SK-N-SH (cell line): ENCODE measurements around the gene CEP295NL. TPM values are rescaled to one million over a fixed set of nuclear protein-coding genes. Genes with fewer than 3 reads are reported as not detected.

Experiments used
- CTCF ChIA-PET: fragments of 300-600, 350-600 bp; formaldehyde crosslinking; extraction: SDS; loops from one replicate; lab custom pipeline; 2021; lab: Yijun Ruan, JAX
- POLR2A ChIA-PET: fragments of 350-600 bp; sonication (Branson Sonifier 250); formaldehyde crosslinking; extraction: SDS; loops from one replicate; lab custom pipeline; 2020; ENCODE audit warnings: antibody characterized with exemption, inconsistent platforms; lab: Yijun Ruan, JAX
- DNase-seq: peaks from one replicate; pipeline ENCODE4 v3.0.0; 2012
- H2AFZ ChIP-seq: fragments of 200-600 bp; sonication (generic); 2 replicates; pipeline ENCODE4 v1.8.1; 2016; ENCODE audit warnings: antibody characterized with exemption, mild to moderate bottlenecking, low read depth
- H3F3A ChIP-seq: fragments of 200-600 bp; sonication (generic); replicated peaks from 2 replicates; pipeline ENCODE3; 2016; ENCODE audit warnings: antibody characterized with exemption, mild to moderate bottlenecking; ENCODE audit not compliant: insufficient read depth
- H3K27ac ChIP-seq, 2 experiments: fragments of 200-500 bp in 1 of 2; fragments of 200-600 bp in 1 of 2; sonication (Bioruptor generic) in 1 of 2; sonication (generic), shearing (Covaris generic) in 1 of 2; 2 replicates each; pipeline versions ENCODE4 v1.5.1 to v1.6.1; 2014 to 2016; ENCODE audit warnings: low read depth in 2 of 2, inconsistent platforms in 1 of 2, low read length in 1 of 2, mild to moderate bottlenecking in 1 of 2, mixed read lengths in 1 of 2
- H3K27me3 ChIP-seq: fragments of 200-600 bp; sonication (generic), shearing (Covaris generic); 2 replicates; pipeline ENCODE4 v1.6.1; 2016; ENCODE audit warnings: mixed run types; ENCODE audit not compliant: insufficient read depth
- H3K36me3 ChIP-seq, 2 experiments: fragments of 200-500 bp in 1 of 2; fragments of 200-600 bp in 1 of 2; sonication (Bioruptor generic) in 1 of 2; sonication (generic) in 1 of 2; replicated peaks in 1 of 2; 2 replicates each; pipeline versions ENCODE3 to v1.5.1; 2014 to 2016; ENCODE audit warnings: low read length in 1 of 2, mild to moderate bottlenecking in 1 of 2; ENCODE audit not compliant: insufficient read depth in 2 of 2, control insufficient read depth in 1 of 2
- H3K4me1 ChIP-seq, 2 experiments: fragments of 200-500 bp in 1 of 2; fragments of 200-600 bp in 1 of 2; sonication (Bioruptor generic) in 1 of 2; sonication (generic), shearing (Covaris generic) in 1 of 2; 2 replicates each; pipeline versions ENCODE4 v1.5.1 to v1.6.1; 2014 to 2016; ENCODE audit warnings: low read depth in 1 of 2, low read length in 1 of 2, mixed run types in 1 of 2; ENCODE audit not compliant: insufficient read depth in 2 of 2, control insufficient read depth in 1 of 2
- H3K4me2 ChIP-seq: fragments of 200-600 bp; sonication (generic), shearing (Covaris generic); 2 replicates; pipeline ENCODE4 v1.6.1; 2017; ENCODE audit warnings: mixed run types
- H3K4me3 ChIP-seq, 2 experiments: fragments of 200-500 bp in 1 of 2; fragments of 200-600 bp in 1 of 2; sonication (Bioruptor generic) in 1 of 2; sonication (generic), shearing (Covaris generic) in 1 of 2; 2 replicates each; pipeline versions ENCODE4 v1.5.1 to v1.8.1; 2014 to 2016; ENCODE audit warnings: low read depth in 2 of 2, inconsistent platforms in 1 of 2, low read length in 1 of 2, mild to moderate bottlenecking in 1 of 2, mixed read lengths in 1 of 2, moderate library complexity in 1 of 2
- H3K79me2 ChIP-seq: fragments of 200-600 bp; sonication (generic); 2 replicates; pipeline ENCODE4 v1.8.1; 2017; ENCODE audit warnings: mild to moderate bottlenecking; ENCODE audit not compliant: insufficient read depth
- H3K9ac ChIP-seq: fragments of 200-600 bp; sonication (generic); 2 replicates; pipeline ENCODE4 v1.6.1; 2017; ENCODE audit warnings: mixed run types
- H3K9me2 ChIP-seq: fragments of 200-600 bp; sonication (generic); 2 replicates; pipeline ENCODE4 v1.6.1; 2017; ENCODE audit warnings: mixed run types
- H3K9me3 ChIP-seq: fragments of 200-600 bp; sonication (generic); 2 replicates; pipeline ENCODE4 v1.6.1; 2017; ENCODE audit warnings: mixed run types, mild to moderate bottlenecking, moderate library complexity
- H4K20me1 ChIP-seq: fragments of 200-600 bp; sonication (generic); 2 replicates; pipeline ENCODE4 v1.6.1; 2017; ENCODE audit warnings: mild to moderate bottlenecking, mixed run types; ENCODE audit not compliant: insufficient read depth
- CHD2 ChIP-seq: fragments of 150-350 bp; IDR thresholded peaks from 2 replicates; pipeline ENCODE4 v1.6.1; 2018; ENCODE audit warnings: low read length; ENCODE audit not compliant: partially characterized antibody
- EZH2phosphoT487 ChIP-seq: fragments of 200-600 bp; sonication (generic); IDR thresholded peaks from 2 replicates; pipeline ENCODE4 v1.6.1; 2017; ENCODE audit warnings: low read depth, mixed run types, mild to moderate bottlenecking, antibody characterized with exemption, moderate library complexity, borderline replicate concordance
- FOXJ3 ChIP-seq: sonication (generic); formaldehyde crosslinking; IDR thresholded peaks from 2 replicates; pipeline ENCODE4 v1.5.1; 2020; ENCODE audit warnings: mild to moderate bottlenecking, missing genetic modification reagents
- GABPA ChIP-seq: IDR thresholded peaks from 2 replicates; pipeline ENCODE4 v1.4.0; 2012; ENCODE audit warnings: low read depth, mild to moderate bottlenecking
- JUND ChIP-seq: IDR thresholded peaks from 2 replicates; pipeline ENCODE4 v1.4.0; 2012
- MEF2A ChIP-seq: IDR thresholded peaks from 2 replicates; pipeline ENCODE4 v1.4.0; 2012; ENCODE audit warnings: low read depth, borderline replicate concordance
- NFIC ChIP-seq: IDR thresholded peaks from 2 replicates; pipeline ENCODE4 v1.4.0; 2012; ENCODE audit warnings: borderline replicate concordance
- POLR2AphosphoS5 ChIP-seq: IDR thresholded peaks from 2 replicates; pipeline ENCODE4 v1.6.1; 2012; ENCODE audit warnings: low read depth, low read length
- RAD21 ChIP-seq: IDR thresholded peaks from 2 replicates; pipeline ENCODE4 v1.6.1; 2012; ENCODE audit warnings: mild to moderate bottlenecking, low read length
- RCOR1 ChIP-seq: fragments of 150-350 bp; IDR thresholded peaks from 2 replicates; pipeline ENCODE4 v1.6.1; 2017; ENCODE audit warnings: antibody characterized with exemption, low read length
- RFX5 ChIP-seq: IDR thresholded peaks from 2 replicates; pipeline ENCODE4 v1.6.1; 2012; ENCODE audit warnings: mild to moderate bottlenecking, improper control_type of control experiment, low read length
- RXRA ChIP-seq: IDR thresholded peaks from 2 replicates; pipeline ENCODE4 v1.4.0; 2012; ENCODE audit warnings: low read depth, mild to moderate bottlenecking, borderline replicate concordance
- SIN3A ChIP-seq: IDR thresholded peaks from 2 replicates; pipeline ENCODE4 v1.6.1; 2012; ENCODE audit warnings: low read depth, mild to moderate bottlenecking, low read length, moderate library complexity, borderline replicate concordance
- SMC3 ChIP-seq: IDR thresholded peaks from 2 replicates; pipeline ENCODE4 v1.6.1; 2012; ENCODE audit warnings: low read depth, low read length, improper control_type of control experiment
- TEAD4 ChIP-seq: IDR thresholded peaks from 2 replicates; pipeline ENCODE4 v1.4.0; 2012; ENCODE audit warnings: mild to moderate bottlenecking, borderline replicate concordance; ENCODE audit not compliant: insufficient read depth
- YY1 ChIP-seq: IDR thresholded peaks from 2 replicates; pipeline ENCODE4 v1.4.0; 2012; ENCODE audit warnings: low read depth, mild to moderate bottlenecking
- WGBS: methylation state at CpG from one replicate; pipeline ENCODE4 v1.1.6; 2017; ENCODE audit warnings: low lambda C conversion rate; 5-methylcytosine and 5-hydroxymethylcytosine counted together
- polyA plus RNA-seq, 3 experiments: library from polyadenylated mRNA; depleted of rRNA; stranded (reverse); fragments of >200 nt; gene quantifications; 2 replicates each; pipeline ENCODE4 v1.2.3, GENCODE V29; 2012
- TF ChIP-seq, protein P1 (sequence below): IDR thresholded peaks from 2 replicates; pipeline ENCODE4 v1.6.1; 2012; ENCODE audit warnings: mild to moderate bottlenecking, low read depth, low read length, moderate library complexity
- TF ChIP-seq, protein P2 (sequence below): fragments of 200-600 bp; sonication (generic); IDR thresholded peaks from 2 replicates; pipeline ENCODE4 v1.6.1; 2017; ENCODE audit warnings: antibody characterized with exemption, mild to moderate bottlenecking, moderate library complexity

The CEP295NL gene
- polyA plus RNA-seq, 1 of the 3 experiments (the other 2 are of a cell fraction) = 0.35 TPM

DNA sequence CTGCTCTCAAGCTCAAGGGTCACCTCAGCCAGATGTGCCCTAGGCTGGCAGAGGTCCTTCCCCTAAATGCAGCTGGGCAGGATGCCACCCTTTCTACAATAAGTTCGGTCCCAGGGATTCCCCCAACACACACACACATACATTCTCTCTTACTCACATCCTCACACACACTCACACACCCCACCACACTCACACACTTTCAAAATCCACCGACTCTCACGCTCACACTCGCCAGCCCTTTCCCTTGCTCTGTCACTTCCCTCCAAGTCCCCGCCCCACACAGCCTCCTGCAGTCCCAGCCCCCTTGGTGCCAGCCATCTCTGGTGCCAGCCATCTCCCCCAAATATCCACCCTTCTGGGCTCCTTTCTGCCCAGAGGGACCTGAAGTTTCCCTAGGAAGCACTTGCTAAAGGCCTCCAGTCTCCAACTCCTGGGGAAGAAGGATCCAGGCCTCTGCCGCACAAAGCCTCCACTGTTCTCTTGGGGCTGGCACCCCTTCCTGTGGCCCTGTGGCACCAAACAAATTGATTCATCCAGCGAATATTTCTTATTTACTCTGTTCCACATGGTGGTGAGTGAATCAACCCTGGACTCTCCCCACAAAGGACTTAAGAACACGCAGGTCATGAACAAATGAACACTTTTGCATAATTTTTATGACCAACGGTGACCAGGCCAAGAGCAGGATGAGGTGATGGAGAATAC lies 58.5 kb downstream of the CEP295NL start:
- peaks cover 11% of the 10 kb centered on the region for H3K79me2 ChIP-seq
- CTCF ChIA-PET = interaction anchor here (1.1 to 4.6 kb wide), 13 partner anchors 9 to 347 kb away, joined by 3 to 25 read pairs (median 4); no protein-coding TSS in a partner anchor
- peaks cover 0 to 7% of the 10 kb centered on the region in 2 experiments; a peak in 2 of 4 replicates for H3K4me1 ChIP-seq
- no peaks in the 10 kb centered on the region for H3K36me3 ChIP-seq
- no peak overlapping the region for H3K9ac ChIP-seq
- no peaks in the 10 kb centered on the region for H3K9me2 ChIP-seq
- H3K27me3 ChIP-seq = no peaks in the 10 kb centered on the region
- DNase-seq = no peak
- H2AFZ ChIP-seq = no peak overlapping the region
- H3K4me3 ChIP-seq = no peak overlapping the region
- H3F3A ChIP-seq = peaks cover 5% of the 10 kb centered on the region
- H3K9me3 ChIP-seq = no peaks in the 10 kb centered on the region
- 81% methylated on average over 9 of the region's 9 CpGs for WGBS
- H4K20me1 ChIP-seq = peaks cover 3% of the 10 kb centered on the region; the same call in 1 of the 2 replicates
- H3K4me2 ChIP-seq = no peak overlapping the region
- POLR2A ChIA-PET = interaction anchor here (0.7 kb wide), 1 partner anchor 21 kb away, joined by 3 read pairs; no protein-coding TSS in a partner anchor
- TF ChIP-seq RFX5 = no peak
- TF ChIP-seq NFIC = no peak
- TF ChIP-seq RCOR1 = no peak
- no peak for TF ChIP-seq CHD2
- no peak for TF ChIP-seq RAD21
- TF ChIP-seq TEAD4 = no peak
- no peak for TF ChIP-seq SIN3A
- TF ChIP-seq YY1 = no peak
- no peak for TF ChIP-seq MEF2A
- TF ChIP-seq, protein P1, sequence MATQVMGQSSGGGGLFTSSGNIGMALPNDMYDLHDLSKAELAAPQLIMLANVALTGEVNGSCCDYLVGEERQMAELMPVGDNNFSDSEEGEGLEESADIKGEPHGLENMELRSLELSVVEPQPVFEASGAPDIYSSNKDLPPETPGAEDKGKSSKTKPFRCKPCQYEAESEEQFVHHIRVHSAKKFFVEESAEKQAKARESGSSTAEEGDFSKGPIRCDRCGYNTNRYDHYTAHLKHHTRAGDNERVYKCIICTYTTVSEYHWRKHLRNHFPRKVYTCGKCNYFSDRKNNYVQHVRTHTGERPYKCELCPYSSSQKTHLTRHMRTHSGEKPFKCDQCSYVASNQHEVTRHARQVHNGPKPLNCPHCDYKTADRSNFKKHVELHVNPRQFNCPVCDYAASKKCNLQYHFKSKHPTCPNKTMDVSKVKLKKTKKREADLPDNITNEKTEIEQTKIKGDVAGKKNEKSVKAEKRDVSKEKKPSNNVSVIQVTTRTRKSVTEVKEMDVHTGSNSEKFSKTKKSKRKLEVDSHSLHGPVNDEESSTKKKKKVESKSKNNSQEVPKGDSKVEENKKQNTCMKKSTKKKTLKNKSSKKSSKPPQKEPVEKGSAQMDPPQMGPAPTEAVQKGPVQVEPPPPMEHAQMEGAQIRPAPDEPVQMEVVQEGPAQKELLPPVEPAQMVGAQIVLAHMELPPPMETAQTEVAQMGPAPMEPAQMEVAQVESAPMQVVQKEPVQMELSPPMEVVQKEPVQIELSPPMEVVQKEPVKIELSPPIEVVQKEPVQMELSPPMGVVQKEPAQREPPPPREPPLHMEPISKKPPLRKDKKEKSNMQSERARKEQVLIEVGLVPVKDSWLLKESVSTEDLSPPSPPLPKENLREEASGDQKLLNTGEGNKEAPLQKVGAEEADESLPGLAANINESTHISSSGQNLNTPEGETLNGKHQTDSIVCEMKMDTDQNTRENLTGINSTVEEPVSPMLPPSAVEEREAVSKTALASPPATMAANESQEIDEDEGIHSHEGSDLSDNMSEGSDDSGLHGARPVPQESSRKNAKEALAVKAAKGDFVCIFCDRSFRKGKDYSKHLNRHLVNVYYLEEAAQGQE = no peak
- TF ChIP-seq RXRA = no peak
- TF ChIP-seq FOXJ3 (CRISPR knock-in tag) = no peak
- TF ChIP-seq, protein P2, sequence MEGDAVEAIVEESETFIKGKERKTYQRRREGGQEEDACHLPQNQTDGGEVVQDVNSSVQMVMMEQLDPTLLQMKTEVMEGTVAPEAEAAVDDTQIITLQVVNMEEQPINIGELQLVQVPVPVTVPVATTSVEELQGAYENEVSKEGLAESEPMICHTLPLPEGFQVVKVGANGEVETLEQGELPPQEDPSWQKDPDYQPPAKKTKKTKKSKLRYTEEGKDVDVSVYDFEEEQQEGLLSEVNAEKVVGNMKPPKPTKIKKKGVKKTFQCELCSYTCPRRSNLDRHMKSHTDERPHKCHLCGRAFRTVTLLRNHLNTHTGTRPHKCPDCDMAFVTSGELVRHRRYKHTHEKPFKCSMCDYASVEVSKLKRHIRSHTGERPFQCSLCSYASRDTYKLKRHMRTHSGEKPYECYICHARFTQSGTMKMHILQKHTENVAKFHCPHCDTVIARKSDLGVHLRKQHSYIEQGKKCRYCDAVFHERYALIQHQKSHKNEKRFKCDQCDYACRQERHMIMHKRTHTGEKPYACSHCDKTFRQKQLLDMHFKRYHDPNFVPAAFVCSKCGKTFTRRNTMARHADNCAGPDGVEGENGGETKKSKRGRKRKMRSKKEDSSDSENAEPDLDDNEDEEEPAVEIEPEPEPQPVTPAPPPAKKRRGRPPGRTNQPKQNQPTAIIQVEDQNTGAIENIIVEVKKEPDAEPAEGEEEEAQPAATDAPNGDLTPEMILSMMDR = no peak
- TF ChIP-seq POLR2AphosphoS5 = no peak
- no peak for TF ChIP-seq GABPA
- TF ChIP-seq JUND = no peak
- TF ChIP-seq EZH2phosphoT487 = no peak
- no peak for TF ChIP-seq SMC3
- no peak overlapping the region for H3K27ac ChIP-seq
